WI38 (cell line): ENCODE measurements around the gene LSM12.
"Not testable (repeated sequence)": the region's sequence is repeated elsewhere in the genome, so short reads cannot be mapped to it uniquely, and the experiment has no call there.

Source experiments
- H3K4me3 ChIP-seq: 2 replicates; pipeline ENCODE4 v1.5.1; 2011; ENCODE audit warnings: low read depth, mild to moderate bottlenecking, control low read depth, low read length
- TF ChIP-seq, protein P1 (sequence below): IDR thresholded peaks from 2 replicates; pipeline ENCODE4 v1.5.1; 2012; ENCODE audit warnings: low read depth, mild to moderate bottlenecking, control low read depth, low read length

The LSM12 gene

DNA sequence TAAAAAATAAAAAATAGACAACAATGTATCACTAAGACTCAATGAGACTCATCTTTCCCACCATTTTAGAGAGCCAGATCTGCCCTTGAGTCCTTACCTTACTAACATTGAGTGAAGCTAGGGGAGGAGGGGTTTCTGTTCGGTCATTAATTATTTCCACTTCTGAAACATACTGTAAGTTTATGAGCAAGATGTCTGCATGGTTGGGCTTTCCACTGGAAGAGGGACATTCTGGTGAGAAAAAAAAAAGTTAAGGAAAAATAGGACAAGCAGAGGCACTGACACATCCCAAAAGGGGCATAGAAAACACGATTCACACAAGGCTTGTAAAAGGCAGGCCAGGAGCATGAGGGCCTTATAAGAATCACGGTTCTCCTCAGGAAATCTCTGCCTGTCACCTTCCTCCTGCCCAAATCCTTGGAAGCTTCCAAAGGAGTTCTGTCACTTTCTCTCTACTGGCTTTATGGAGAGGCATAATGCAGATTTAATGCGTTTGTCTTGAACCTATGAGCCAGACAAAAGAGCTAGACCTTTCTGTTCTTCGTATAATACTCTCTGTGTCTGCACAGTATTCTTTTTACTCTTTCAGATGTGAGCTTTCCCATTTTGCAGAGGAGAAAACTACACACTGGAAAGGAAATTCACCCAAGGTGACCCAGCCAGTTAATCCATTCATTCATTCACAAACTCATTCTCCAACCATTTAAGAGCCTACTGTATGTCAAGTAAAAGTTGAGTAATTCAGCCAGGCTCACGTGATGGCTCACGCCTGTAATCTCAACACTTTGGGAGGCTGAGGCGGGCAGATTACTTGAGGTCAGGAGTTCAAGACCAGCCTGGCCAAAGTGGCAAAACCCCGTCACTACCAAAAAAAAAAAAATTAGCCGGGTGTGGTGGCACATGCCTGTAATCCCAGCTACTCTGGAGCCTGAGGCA lies 2.5 kb downstream of the LSM12 start:
- no peak overlapping the region for H3K4me3 ChIP-seq
- TF ChIP-seq, protein P1, sequence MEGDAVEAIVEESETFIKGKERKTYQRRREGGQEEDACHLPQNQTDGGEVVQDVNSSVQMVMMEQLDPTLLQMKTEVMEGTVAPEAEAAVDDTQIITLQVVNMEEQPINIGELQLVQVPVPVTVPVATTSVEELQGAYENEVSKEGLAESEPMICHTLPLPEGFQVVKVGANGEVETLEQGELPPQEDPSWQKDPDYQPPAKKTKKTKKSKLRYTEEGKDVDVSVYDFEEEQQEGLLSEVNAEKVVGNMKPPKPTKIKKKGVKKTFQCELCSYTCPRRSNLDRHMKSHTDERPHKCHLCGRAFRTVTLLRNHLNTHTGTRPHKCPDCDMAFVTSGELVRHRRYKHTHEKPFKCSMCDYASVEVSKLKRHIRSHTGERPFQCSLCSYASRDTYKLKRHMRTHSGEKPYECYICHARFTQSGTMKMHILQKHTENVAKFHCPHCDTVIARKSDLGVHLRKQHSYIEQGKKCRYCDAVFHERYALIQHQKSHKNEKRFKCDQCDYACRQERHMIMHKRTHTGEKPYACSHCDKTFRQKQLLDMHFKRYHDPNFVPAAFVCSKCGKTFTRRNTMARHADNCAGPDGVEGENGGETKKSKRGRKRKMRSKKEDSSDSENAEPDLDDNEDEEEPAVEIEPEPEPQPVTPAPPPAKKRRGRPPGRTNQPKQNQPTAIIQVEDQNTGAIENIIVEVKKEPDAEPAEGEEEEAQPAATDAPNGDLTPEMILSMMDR = no peak

DNA sequence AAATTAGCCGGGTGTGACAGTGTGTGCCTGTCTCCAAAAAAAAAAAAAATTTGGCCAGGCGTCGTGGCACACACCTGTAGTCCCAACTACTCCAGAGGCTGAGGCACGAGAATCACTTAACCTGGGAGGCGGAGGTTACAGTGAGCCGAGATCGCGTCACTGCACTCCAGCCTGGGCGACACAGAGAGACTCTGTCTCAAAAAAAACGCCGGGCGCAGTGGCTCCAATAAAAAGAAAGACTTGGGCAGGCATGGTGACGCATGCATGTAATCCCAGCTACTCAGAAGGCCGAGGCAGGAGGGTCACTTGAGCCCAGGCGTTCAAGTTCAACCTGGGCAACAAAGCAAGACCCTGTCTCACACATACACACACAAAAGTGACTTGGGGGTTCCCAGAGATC lies 3.6 kb downstream of the LSM12 start:
- no peak overlapping the region for H3K4me3 ChIP-seq
- TF ChIP-seq, protein P1 = no peak

DNA sequence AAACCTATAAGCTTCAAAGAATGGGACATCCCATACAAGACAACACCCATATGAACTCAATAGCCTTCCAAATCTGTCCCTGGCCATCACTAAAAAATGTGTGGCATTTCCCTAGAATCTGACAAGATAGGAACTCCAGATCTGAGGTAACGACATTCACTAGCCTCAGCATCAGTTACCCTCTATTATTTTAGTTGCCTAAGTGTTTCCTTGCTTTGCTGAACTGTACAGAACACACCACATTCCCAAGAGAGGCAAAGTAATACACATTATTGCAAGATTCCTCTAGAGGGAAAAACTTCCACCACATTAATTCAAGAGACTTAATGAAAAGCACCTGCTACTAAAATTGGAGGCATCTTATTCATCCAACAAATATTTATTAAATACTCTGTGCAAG lies 5.0 kb downstream of the LSM12 start:
- no peak overlapping the region for H3K4me3 ChIP-seq
- TF ChIP-seq, protein P1 = no peak

DNA sequence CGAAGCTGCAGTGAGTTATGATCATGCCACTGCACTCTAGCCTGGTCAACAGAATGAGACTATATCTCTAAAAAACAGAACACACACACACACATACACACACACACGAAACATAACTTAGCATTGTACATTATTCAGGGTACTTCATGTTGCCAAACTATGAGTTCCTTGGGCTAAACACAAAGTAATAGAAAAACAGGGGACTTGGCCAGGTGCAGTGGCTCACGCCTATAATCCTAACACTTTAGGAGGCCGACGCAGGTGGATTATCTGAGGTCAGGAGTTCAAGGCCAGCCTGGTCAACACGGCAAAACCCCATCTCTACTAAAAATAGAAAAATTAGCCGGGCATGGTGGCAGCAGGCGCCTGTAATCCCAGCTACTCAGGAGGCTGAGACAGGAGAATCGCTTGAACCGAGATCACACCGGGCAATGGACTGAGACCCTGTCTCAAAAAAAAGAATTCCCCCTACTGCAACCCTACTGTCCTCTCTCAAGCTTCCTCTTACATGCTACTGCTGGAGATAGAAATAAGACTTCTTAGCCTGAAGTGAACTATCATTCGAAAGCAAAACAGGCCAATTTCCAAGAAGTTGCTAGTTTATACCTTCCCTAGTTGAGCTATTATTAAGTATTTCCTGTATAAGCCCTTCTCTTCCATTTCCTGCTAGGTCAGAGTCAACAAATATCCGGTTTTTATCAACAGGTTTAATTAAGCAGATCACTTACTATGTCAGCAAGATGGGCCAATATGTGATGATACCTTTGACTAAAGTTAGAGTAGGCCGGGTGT lies 7.2 kb downstream of the LSM12 start:
- TF ChIP-seq, protein P1 = no peak
- no peak overlapping the region for H3K4me3 ChIP-seq

DNA sequence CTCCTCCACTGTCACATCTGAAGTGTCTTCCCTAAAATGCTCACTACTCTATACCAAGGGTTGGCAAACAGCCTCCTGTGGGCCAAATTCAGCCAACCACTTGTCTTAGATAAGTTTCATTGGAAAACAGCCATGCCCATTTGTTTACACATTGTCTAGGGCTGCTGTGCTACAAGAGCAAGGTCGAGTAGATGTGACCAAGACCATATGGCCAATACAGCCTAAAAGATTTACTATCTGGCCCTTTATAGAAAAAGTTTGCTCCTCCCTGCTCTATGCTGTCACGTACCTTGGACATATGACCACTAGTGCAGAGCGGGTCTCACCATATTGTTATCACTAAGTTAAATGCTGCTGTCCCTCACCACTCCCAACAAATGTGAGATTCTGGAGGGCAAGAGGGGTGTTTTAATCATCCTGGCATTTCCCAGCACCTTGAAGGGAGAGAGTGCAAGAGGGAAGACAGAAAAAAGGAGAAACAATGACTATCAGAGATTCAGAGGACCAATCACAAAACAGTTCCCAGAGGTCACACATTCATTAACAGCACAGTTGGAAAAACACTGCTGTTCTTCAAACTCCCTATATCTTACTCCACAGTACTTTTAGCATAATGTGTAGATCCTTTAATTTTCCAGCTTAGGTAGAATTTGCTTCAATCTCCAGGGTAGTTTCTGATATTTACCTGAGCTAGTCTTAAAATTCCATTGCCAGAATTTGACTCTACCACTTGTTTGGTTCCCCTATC lies 13.2 kb downstream of the LSM12 start:
- TF ChIP-seq, protein P1 = no peak

DNA sequence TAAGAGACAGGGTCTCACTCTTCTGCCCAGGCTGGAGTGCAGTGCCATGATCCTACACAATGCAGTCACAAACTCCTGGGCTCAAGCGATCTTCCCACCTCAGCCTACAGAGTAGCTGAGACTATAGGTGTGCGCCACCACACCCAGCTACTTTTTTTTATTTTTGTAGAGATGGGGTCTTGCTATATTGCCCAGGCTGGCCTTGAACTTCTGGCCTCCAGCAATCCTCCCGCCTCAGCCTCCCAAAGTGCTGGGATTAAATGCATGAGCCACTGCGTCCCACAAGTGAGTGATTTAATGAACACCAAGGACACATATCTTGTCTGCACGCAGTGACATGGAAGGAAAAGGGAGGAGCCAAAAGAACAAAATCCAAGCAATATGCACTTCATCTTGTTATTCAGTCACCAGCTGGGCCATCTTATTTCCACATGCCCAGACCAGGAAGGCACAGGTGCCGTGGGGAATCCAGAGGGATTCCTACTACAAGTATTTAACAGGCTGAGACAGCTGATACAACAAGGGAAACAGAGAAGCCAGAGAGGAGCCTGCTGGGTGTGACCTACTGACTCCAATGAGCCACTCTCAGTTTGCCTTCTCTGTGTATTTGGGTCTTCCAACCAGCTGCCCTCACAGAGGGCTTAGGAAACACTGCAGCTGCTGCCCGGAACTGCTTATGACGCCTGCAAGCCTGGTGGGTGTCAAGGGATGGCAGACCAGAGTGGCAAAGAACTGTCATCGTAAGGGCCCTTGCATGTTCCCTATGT lies 17.0 kb downstream of the LSM12 start:
- TF ChIP-seq, protein P1 = no peak
- H3K4me3 ChIP-seq = no peak overlapping the region

More for the DNA sequence above, 13.2 kb downstream of the LSM12 start:
- H3K4me3 ChIP-seq = no peak overlapping the region

DNA sequence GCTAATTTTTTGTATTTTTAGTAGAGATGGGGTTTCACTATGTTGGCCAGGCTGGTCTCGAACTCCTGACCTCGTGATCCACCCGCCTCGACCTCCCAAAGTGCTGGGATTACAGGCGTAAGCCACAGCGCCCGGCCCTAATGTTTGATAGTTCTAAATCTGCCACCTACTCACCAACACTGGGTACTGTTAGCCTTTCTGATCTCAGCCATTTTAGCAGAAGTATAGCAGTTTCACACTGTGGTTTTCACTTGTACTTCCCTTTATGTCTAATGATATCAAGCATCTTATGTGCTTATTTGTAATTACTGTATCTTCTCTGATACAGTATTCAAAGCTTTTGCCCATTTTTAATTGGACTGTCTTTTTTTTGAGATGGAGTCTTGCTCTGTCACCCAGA lies 19.6 kb downstream of the LSM12 start:
- H3K4me3 ChIP-seq = not testable (repeated sequence)
